ENCODE data around the gene NMS.

The NMS gene

GRCh38 chr2:100502782-100503181 lies 32.5 kb downstream of the NMS start:
- TF ChIP-seq ISL1 (CRISPR knock-in tag; IDR thresholded peaks at IDR 0.05) (no peak), ZNF8 (CRISPR knock-in tag; IDR thresholded peaks at IDR 0.05) (no peak), ZFP3 (CRISPR knock-in tag; IDR thresholded peaks at IDR 0.05) (no peak), PATZ1 (CRISPR knock-in tag; IDR thresholded peaks at IDR 0.05; ENCODE audit: borderline replicate concordance) (no peak), SNAI2 (CRISPR knock-in tag; IDR thresholded peaks at IDR 0.05) (no peak), TCF4 (CRISPR knock-in tag; IDR thresholded peaks at IDR 0.05; ENCODE audit: borderline replicate concordance) (no peak), TSHZ2 (CRISPR knock-in tag; IDR thresholded peaks at IDR 0.05) (no peak), ZFP30 (CRISPR knock-in tag; IDR thresholded peaks at IDR 0.05) (no peak), RARB (CRISPR knock-in tag; IDR thresholded peaks at IDR 0.05) (no peak), OSR1 (CRISPR knock-in tag; IDR thresholded peaks at IDR 0.05) (no peak), PPARA (CRISPR knock-in tag; IDR thresholded peaks at IDR 0.05; ENCODE audit: borderline replicate concordance) (no peak), GLIS3 (CRISPR knock-in tag; IDR thresholded peaks at IDR 0.05) (no peak), CSDC2 (CRISPR knock-in tag; IDR thresholded peaks at IDR 0.05) (no peak), ZNF565 (CRISPR knock-in tag; conservative IDR thresholded peaks at IDR 0.05; ENCODE audit: low read depth) (no peak), ESRRG (CRISPR knock-in tag; IDR thresholded peaks at IDR 0.05) (no peak)
- TF ChIP-seq, protein P1, sequence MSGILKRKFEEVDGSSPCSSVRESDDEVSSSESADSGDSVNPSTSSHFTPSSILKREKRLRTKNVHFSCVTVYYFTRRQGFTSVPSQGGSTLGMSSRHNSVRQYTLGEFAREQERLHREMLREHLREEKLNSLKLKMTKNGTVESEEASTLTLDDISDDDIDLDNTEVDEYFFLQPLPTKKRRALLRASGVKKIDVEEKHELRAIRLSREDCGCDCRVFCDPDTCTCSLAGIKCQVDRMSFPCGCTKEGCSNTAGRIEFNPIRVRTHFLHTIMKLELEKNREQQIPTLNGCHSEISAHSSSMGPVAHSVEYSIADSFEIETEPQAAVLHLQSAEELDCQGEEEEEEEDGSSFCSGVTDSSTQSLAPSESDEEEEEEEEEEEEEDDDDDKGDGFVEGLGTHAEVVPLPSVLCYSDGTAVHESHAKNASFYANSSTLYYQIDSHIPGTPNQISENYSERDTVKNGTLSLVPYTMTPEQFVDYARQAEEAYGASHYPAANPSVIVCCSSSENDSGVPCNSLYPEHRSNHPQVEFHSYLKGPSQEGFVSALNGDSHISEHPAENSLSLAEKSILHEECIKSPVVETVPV (CRISPR knock-in tag; IDR thresholded peaks at IDR 0.05): no peak

DNA sequence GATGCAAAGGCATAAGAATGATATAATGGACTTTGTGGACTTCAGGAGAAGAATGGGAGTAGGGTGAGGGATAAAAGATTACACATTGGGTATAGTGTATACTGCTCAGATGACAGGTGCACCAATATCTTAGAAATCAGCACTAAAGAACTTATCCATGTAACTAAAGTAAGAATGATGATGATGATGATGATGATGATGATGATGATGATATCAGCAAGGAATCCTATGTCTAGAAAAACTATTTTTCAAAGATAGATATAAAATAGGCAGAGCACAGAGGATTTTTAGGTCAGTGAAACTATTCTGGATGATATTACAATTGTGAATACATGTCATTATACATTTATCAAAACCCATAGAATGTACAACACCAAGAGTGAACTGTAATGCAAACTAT lies 34.3 kb downstream of the NMS start:
- no peak for ATAC-seq
- TF ChIP-seq, protein P1 (CRISPR knock-in tag; IDR thresholded peaks at IDR 0.05): no peak
- no peak for TF ChIP-seq OSR1 (CRISPR knock-in tag; IDR thresholded peaks at IDR 0.05)
- TF ChIP-seq RARB (CRISPR knock-in tag; IDR thresholded peaks at IDR 0.05): no peak
- no peak for TF ChIP-seq GLIS3 (CRISPR knock-in tag; IDR thresholded peaks at IDR 0.05)
- TF ChIP-seq, protein P2, sequence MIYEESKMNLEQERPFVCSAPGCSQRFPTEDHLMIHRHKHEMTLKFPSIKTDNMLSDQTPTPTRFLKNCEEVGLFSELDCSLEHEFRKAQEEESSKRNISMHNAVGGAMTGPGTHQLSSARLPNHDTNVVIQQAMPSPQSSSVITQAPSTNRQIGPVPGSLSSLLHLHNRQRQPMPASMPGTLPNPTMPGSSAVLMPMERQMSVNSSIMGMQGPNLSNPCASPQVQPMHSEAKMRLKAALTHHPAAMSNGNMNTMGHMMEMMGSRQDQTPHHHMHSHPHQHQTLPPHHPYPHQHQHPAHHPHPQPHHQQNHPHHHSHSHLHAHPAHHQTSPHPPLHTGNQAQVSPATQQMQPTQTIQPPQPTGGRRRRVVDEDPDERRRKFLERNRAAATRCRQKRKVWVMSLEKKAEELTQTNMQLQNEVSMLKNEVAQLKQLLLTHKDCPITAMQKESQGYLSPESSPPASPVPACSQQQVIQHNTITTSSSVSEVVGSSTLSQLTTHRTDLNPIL (CRISPR knock-in tag; IDR thresholded peaks at IDR 0.05; ENCODE audit: low read depth): no peak
- no peak for TF ChIP-seq CSDC2 (CRISPR knock-in tag; IDR thresholded peaks at IDR 0.05)
- no peak for TF ChIP-seq BACH2 (CRISPR knock-in tag; IDR thresholded peaks at IDR 0.05; ENCODE audit: borderline replicate concordance)
- TF ChIP-seq ZNF565 (CRISPR knock-in tag; conservative IDR thresholded peaks at IDR 0.05; ENCODE audit: low read depth): no peak
- no peak for TF ChIP-seq TCF4 (CRISPR knock-in tag; IDR thresholded peaks at IDR 0.05; ENCODE audit: borderline replicate concordance)
- TF ChIP-seq ZFP3 (CRISPR knock-in tag; IDR thresholded peaks at IDR 0.05): no peak
- TF ChIP-seq ZC3H10 (CRISPR knock-in tag; IDR thresholded peaks at IDR 0.05): no peak
- TF ChIP-seq ARNTL (CRISPR knock-in tag; IDR thresholded peaks at IDR 0.05; ENCODE audit: borderline replicate concordance, low read depth): no peak
- no peak for TF ChIP-seq ISL1 (CRISPR knock-in tag; IDR thresholded peaks at IDR 0.05)
- TF ChIP-seq ZNF70 (CRISPR knock-in tag; IDR thresholded peaks at IDR 0.05): no peak
- TF ChIP-seq PPARA (CRISPR knock-in tag; IDR thresholded peaks at IDR 0.05; ENCODE audit: borderline replicate concordance): no peak
- no peak for TF ChIP-seq SNAI2 (CRISPR knock-in tag; IDR thresholded peaks at IDR 0.05)
- no peak for TF ChIP-seq TSHZ2 (CRISPR knock-in tag; IDR thresholded peaks at IDR 0.05)

More at GRCh38 chr2:100502782-100503181, 32.5 kb downstream of the NMS start:
- ATAC-seq: no peak

Data from SK-N-SH treated with all-trans-retinoic acid at 6 μM for 48 hours (cell line).